ENCODE results near the gene MMP25.

The MMP25 gene

GRCh38 chr16:3019594-3020246, 26.6 kb upstream of the MMP25 start:
- H3K4me1 ChIP-seq (ENCODE audit: insufficient read depth, low read length) = peaks cover 23% of the 10 kb centered on the region
- peaks cover 5% of the 10 kb centered on the region; the same call in 1 of the 2 replicates for H3K27me3 ChIP-seq (ENCODE audit: insufficient read depth, low read length)
- peak overlapping the region; percentile 65 for H3K4me3 ChIP-seq (ENCODE audit: low read length)
- H3K27ac ChIP-seq (ENCODE audit: low read length) = no peak overlapping the region
- H3K36me3 ChIP-seq (ENCODE audit: insufficient read depth, low read depth, low read length) = peaks cover 28% of the 10 kb centered on the region
- H3K9ac ChIP-seq (ENCODE audit: low read depth, low read length) = no peak overlapping the region
- no peaks in the 10 kb centered on the region for H3K9me3 ChIP-seq (ENCODE audit: insufficient read depth, low read depth, low read length)

DNA sequence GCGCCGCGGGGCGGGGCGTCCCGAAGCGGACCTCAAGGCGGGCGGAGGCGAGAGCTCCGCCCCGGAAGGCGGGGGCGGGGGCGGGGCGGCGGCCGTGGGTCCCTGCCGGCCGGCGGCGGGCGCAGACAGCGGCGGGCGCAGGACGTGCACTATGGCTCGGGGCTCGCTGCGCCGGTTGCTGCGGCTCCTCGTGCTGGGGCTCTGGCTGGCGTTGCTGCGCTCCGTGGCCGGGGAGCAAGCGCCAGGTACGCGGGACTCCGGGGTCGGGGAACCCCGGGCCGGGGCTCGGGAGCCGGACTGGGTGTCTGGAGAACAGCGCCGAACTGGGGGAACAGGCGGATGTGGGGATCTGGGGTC, 26.1 kb upstream of the MMP25 start, which contains the start of gene TNFRSF12A:
Gene TNFRSF12A, plus strand, starts transcription at position 122 of the 357 bp plus-strand sequence. Its CDS starts 30 bp downstream, at position 152.
- no peaks in the 10 kb centered on the region for H3K9me3 ChIP-seq (ENCODE audit: insufficient read depth, low read depth, low read length)
- H3K4me3 ChIP-seq (ENCODE audit: low read length) = peak within 1 kb of the TSS; percentile 92
- H3K9ac ChIP-seq (ENCODE audit: low read depth, low read length) = peak within 1 kb of the TSS; percentile 97
- peaks cover 5% of the 10 kb centered on the region; the same call in 1 of the 2 replicates for H3K27me3 ChIP-seq (ENCODE audit: insufficient read depth, low read length)
- peaks cover 20% of the 10 kb centered on the region for H3K4me1 ChIP-seq (ENCODE audit: insufficient read depth, low read length)
- H3K36me3 ChIP-seq (ENCODE audit: insufficient read depth, low read depth, low read length) = peaks cover 23% of the 10 kb centered on the region; the same call in 1 of the 2 replicates
- peak within 1 kb of the TSS; percentile 40 for H3K27ac ChIP-seq (ENCODE audit: low read length)

DNA sequence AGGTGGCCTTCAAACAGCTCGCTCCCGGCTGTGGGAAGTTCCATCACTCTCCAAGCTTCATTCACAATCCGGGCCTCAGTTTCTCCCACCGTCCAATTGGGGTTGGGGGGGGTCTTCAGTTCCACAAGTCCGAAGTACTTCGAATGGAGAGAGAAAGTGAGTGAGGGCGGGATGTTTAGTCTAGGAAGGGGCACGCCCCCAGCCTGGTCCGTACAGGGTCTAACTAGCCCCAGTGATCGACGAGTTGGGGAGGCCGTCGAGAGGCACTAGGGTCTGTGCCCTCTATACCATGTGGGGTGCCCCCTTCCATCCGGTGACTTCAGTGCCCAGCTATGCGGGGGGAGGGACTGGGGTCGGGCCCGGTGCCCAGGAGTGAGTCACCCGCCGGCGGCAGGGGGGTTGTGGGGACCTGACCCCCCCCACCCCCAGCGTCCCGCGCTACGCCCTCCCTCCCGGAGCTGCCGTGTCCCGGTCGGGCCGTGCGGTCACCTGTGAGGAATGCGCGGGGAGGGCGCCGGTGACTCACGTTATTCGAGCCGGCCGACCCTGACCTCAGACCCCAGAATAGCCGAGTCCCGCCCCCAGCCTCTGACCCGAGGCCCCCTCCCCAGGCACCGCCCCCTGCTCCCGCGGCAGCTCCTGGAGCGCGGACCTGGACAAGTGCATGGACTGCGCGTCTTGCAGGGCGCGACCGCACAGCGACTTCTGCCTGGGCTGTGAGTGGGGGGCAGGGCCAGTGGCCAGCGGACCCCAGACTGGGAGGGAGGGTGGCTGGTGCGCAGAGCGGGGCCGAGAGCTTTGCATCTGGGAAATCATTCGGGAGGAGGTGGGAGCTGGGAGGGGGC, 25.5 kb upstream of the MMP25 start:
- no peaks in the 10 kb centered on the region for H3K9me3 ChIP-seq (ENCODE audit: insufficient read depth, low read depth, low read length)
- peaks cover 23% of the 10 kb centered on the region for H3K36me3 ChIP-seq (ENCODE audit: insufficient read depth, low read depth, low read length)
- peak overlapping the region; percentile 40 for H3K27ac ChIP-seq (ENCODE audit: low read length)
- H3K4me3 ChIP-seq (ENCODE audit: low read length) = peak overlapping the region; percentile 92
- H3K27me3 ChIP-seq (ENCODE audit: insufficient read depth, low read length) = peaks cover 5% of the 10 kb centered on the region; the same call in 1 of the 2 replicates
- H3K9ac ChIP-seq (ENCODE audit: low read depth, low read length) = peak overlapping the region; percentile 97
- peaks cover 18% of the 10 kb centered on the region for H3K4me1 ChIP-seq (ENCODE audit: insufficient read depth, low read length)

DNA sequence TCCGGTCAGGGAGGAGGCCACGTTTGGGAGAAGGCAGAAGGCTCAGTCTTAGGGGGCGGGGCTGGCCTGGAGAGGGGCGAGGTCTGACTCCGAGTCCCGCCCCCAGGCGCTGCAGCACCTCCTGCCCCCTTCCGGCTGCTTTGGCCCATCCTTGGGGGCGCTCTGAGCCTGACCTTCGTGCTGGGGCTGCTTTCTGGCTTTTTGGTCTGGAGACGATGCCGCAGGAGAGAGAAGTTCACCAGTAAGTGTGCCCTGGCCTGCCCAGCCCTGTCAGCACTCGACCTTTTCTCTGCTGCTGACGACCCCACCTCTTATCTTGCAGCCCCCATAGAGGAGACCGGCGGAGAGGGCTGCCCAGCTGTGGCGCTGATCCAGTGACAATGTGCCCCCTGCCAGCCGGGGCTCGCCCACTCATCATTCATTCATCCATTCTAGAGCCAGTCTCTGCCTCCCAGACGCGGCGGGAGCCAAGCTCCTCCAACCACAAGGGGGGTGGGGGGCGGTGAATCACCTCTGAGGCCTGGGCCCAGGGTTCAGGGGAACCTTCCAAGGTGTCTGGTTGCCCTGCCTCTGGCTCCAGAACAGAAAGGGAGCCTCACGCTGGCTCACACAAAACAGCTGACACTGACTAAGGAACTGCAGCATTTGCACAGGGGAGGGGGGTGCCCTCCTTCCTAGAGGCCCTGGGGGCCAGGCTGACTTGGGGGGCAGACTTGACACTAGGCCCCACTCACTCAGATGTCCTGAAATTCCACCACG, 24.7 kb upstream of the MMP25 start:
- H3K9ac ChIP-seq (ENCODE audit: low read depth, low read length) = peak overlapping the region; percentile 97; the same call in 1 of the 2 replicates
- H3K27me3 ChIP-seq (ENCODE audit: insufficient read depth, low read length) = peaks cover 5% of the 10 kb centered on the region; the same call in 1 of the 2 replicates

DNA sequence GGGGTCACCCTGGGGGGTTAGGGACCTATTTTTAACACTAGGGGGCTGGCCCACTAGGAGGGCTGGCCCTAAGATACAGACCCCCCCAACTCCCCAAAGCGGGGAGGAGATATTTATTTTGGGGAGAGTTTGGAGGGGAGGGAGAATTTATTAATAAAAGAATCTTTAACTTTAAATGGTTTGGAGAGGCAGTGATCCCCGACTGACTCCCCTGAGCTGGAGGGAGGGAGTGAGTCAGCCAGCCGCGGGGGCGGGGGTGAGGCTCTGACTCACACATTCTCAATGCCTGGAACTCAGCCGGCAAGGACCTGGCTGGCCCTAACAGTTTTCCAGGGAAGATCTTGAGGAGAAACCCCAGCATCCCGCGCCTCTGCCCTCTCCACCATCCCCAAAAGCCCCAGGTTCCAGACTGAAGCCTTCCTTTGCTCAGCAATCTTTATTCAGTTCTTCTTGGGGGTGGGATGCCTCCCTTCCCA, 24.1 kb upstream of the MMP25 start:
- peak overlapping the region; percentile 93 for H3K27ac ChIP-seq (ENCODE audit: low read length)
- H3K9me3 ChIP-seq (ENCODE audit: insufficient read depth, low read depth, low read length) = no peaks in the 10 kb centered on the region
- H3K9ac ChIP-seq (ENCODE audit: low read depth, low read length) = peak overlapping the region; percentile 97; the same call in 1 of the 2 replicates
- H3K27me3 ChIP-seq (ENCODE audit: insufficient read depth, low read length) = peaks cover 2% of the 10 kb centered on the region; the same call in 1 of the 2 replicates
- H3K36me3 ChIP-seq (ENCODE audit: insufficient read depth, low read depth, low read length) = peaks cover 31% of the 10 kb centered on the region
- H3K4me3 ChIP-seq (ENCODE audit: low read length) = peak overlapping the region; percentile 92
- peaks cover 13% of the 10 kb centered on the region for H3K4me1 ChIP-seq (ENCODE audit: insufficient read depth, low read length)

More for the DNA sequence above, 24.7 kb upstream of the MMP25 start:
- Histone ChIP-seq H3K36me3 (ENCODE audit: insufficient read depth, low read depth, low read length) (peaks cover 25% of the 10 kb centered on the region), H3K27ac (ENCODE audit: low read length) (peak overlapping the region; percentile 40), H3K4me1 (ENCODE audit: insufficient read depth, low read length) (peaks cover 13% of the 10 kb centered on the region), H3K9me3 (ENCODE audit: insufficient read depth, low read depth, low read length) (no peaks in the 10 kb centered on the region), H3K4me3 (ENCODE audit: low read length) (peak overlapping the region; percentile 92)

DNA sequence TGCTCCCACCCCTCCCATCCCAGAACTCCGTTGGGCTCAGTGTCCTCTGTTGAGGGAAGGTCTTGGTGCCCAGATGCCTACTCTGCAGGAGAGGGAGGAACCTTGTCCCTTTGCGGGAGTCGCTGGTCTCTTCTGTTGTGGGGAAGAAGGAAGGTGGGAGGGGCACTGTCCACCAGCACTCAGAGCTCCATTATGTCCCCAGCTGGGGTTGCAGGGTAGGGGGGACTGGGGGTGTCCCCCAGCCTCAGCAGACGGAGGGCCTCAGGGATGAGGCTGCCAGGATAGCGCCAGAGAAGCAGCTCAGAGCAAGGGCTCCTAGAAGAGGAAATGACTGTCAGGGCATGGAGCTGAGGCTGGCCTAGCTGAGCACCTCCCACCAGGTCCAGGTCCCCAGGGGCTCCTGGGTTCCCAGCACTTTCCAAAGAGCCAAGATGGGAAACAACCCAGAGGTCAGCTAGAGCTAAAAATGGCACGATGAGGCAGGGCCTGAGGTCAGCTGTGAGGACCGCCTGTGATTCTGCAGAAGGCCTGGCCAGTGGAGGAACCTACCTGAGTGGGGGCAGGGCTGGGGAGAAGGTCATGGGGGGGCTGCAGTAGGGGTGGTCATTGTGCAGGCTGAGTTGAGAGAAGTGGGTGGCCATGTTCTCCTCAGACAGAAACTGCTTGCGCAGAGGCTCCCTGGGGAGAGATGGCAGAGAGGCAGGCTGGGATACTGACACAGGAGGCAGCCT, 23.5 kb upstream of the MMP25 start:
- peak overlapping the region; percentile 92 for H3K4me3 ChIP-seq (ENCODE audit: low read length)
- no peaks in the 10 kb centered on the region; the same call in 1 of the 2 replicates for H3K27me3 ChIP-seq (ENCODE audit: insufficient read depth, low read length)
- H3K9ac ChIP-seq (ENCODE audit: low read depth, low read length) = peak overlapping the region; percentile 97; the same call in 1 of the 2 replicates
- peaks cover 13% of the 10 kb centered on the region for H3K4me1 ChIP-seq (ENCODE audit: insufficient read depth, low read length)
- H3K9me3 ChIP-seq (ENCODE audit: insufficient read depth, low read depth, low read length) = no peaks in the 10 kb centered on the region
- H3K36me3 ChIP-seq (ENCODE audit: insufficient read depth, low read depth, low read length) = peaks cover 33% of the 10 kb centered on the region
- H3K27ac ChIP-seq (ENCODE audit: low read length) = peak overlapping the region; percentile 93

- Histone ChIP-seq H3K4me1 (ENCODE audit: insufficient read depth, low read length) (peaks cover 13% of the 10 kb centered on the region), H3K36me3 (ENCODE audit: insufficient read depth, low read depth, low read length) (peaks cover 33% of the 10 kb centered on the region), H3K27ac (ENCODE audit: low read length) (peak overlapping the region; percentile 93), H3K9ac (ENCODE audit: low read depth, low read length) (peak overlapping the region; percentile 97; the same call in 1 of the 2 replicates), H3K9me3 (ENCODE audit: insufficient read depth, low read depth, low read length) (no peaks in the 10 kb centered on the region), H3K27me3 (ENCODE audit: insufficient read depth, low read length) (peaks cover under 1% of the 10 kb centered on the region; the same call in 1 of the 2 replicates), H3K4me3 (ENCODE audit: low read length) (peak overlapping the region; percentile 92)
Observed at GRCh38 chr16:3023415-3023668, 23.0 kb upstream of the MMP25 start.

- peak within 1 kb of the TSS; percentile 93 for H3K27ac ChIP-seq (ENCODE audit: low read length)
- H3K4me1 ChIP-seq (ENCODE audit: insufficient read depth, low read length) = peaks cover 15% of the 10 kb centered on the region
- no peaks in the 10 kb centered on the region for H3K9me3 ChIP-seq (ENCODE audit: insufficient read depth, low read depth, low read length)
- peaks cover 6% of the 10 kb centered on the region for H3K27me3 ChIP-seq (ENCODE audit: insufficient read depth, low read length)
- peak within 1 kb of the TSS; percentile 97 for H3K9ac ChIP-seq (ENCODE audit: low read depth, low read length)
- H3K4me3 ChIP-seq (ENCODE audit: low read length) = peak within 1 kb of the TSS; percentile 92
- H3K36me3 ChIP-seq (ENCODE audit: insufficient read depth, low read depth, low read length) = peaks cover 33% of the 10 kb centered on the region
Observed at GRCh38 chr16:3023669-3024478, 22.5 kb upstream of the MMP25 start, which contains the start of the genes HCFC1R1 and THOC6. Gene HCFC1R1, minus strand, starts transcription at chr16:3023942. Its CDS starts 1 bp downstream, at chr16:3023941. Gene THOC6, plus strand, starts transcription at chr16:3024035. Its CDS starts 292 bp downstream, at chr16:3024327.

DNA sequence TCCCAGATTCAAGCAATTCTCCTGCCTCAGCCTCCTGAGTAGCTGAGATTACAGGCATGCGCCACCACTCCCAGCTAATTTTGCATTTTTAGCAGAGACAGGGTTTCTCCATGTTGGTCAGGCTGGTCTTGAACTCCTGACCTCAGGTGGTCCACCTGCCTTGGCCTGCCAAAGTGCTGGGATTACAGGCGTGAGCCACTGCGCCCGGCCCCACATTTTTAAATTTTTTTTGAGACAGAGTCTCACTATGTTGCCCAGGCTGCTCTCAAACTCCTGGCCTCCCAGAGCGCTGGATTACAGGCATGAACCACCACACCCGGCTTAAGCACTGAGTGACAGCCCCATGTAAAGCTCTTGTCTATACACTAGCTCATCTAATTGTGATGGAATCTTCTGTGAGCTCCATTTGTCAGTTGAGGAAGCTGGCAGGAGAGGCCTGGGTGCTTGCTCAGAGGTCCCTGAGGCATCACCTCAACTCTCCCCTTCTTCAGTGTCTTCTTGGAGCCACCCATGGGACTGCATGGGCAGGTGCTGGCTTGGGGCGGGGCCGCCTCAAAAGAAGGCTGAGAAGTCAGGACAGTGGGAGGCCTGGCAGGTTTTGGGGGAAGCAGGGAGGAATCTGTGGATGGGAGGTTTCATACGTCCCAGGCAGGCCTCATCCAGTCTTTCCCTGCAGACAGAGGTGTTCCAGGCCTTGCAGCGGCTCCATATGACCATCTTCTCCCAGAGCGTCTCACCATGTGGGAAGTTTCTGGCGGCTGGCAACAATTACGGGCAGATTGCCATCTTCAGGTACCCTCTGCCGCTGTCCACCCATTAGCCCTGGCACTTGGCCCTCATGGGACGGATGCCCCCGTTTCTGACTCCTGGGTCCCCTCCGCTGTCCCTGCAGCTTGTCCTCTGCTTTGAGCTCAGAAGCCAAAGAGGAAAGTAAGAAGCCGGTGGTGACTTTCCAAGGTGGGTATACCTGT, 21.0 kb upstream of the MMP25 start:
- peaks cover 33% of the 10 kb centered on the region for H3K36me3 ChIP-seq (ENCODE audit: insufficient read depth, low read depth, low read length)
- H3K9ac ChIP-seq (ENCODE audit: low read depth, low read length) = no peak overlapping the region
- H3K9me3 ChIP-seq (ENCODE audit: insufficient read depth, low read depth, low read length) = no peaks in the 10 kb centered on the region
- H3K27ac ChIP-seq (ENCODE audit: low read length) = no peak overlapping the region
- H3K4me3 ChIP-seq (ENCODE audit: low read length) = no peak overlapping the region
- peaks cover 20% of the 10 kb centered on the region for H3K27me3 ChIP-seq (ENCODE audit: insufficient read depth, low read length)
- H3K4me1 ChIP-seq (ENCODE audit: insufficient read depth, low read length) = peaks cover 17% of the 10 kb centered on the region
